ENCODE measurements around the gene HBM. TPM values are rescaled to one million over a fixed set of nuclear protein-coding genes. Genes with fewer than 3 reads are reported as not detected.
A peak's percentile ranks its signal among the peaks of the same experiment; 100 is the strongest.

Gene HBM
- total and polyA plus RNA-seq, 10 of the 15 experiments (the other 5 are each of a cell fraction or from before 2014, with no cell fraction given): 0.23 TPM; not detected in 9

DNA sequence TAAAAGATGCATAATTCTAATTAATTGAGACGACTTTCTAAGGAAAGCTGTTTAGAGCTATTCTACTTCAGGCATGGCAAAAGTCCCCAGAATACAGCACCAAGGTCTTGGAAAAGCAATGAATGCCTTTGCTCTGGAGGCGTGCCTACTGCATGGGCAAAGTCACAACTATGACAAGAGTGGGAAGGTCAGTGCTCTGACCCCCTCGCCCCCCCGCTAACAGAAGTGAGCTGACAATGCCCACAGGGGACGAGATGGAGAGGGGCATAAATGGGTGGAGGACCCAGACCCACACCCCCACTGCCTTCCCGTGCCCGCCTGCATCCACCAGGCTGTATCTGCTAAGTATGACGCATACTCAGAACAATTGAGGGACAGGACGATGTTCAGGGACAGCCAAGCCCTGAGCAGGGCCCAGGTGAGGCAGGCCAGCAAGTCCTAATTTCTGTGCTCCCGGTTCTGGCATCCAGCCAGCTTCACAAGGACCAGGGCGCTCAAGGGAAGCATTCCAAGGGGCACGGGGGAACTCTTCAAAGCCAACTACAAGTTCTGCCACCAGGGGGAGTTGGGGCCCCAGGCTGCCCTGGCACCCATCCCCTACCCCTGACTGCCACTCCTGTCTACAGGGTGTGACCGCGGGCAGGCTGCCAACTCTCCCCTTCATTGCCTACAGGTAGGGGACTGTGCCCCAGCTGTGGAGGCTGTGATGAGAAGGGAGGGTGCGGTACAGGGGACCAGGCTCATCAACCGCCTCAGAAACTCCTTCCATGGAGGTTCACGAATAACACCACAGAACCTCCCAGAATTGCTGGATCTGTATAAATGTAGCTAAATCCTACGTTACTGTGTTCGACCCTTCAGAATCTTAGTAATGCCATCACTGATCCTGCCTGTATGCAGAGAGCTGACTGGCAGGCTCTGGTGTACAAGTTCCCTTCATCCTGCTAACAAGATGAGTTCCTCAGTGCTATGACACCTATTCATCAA, 48.1 kb upstream of the HBM start (continued):
- TF ChIP-seq, protein P1, sequence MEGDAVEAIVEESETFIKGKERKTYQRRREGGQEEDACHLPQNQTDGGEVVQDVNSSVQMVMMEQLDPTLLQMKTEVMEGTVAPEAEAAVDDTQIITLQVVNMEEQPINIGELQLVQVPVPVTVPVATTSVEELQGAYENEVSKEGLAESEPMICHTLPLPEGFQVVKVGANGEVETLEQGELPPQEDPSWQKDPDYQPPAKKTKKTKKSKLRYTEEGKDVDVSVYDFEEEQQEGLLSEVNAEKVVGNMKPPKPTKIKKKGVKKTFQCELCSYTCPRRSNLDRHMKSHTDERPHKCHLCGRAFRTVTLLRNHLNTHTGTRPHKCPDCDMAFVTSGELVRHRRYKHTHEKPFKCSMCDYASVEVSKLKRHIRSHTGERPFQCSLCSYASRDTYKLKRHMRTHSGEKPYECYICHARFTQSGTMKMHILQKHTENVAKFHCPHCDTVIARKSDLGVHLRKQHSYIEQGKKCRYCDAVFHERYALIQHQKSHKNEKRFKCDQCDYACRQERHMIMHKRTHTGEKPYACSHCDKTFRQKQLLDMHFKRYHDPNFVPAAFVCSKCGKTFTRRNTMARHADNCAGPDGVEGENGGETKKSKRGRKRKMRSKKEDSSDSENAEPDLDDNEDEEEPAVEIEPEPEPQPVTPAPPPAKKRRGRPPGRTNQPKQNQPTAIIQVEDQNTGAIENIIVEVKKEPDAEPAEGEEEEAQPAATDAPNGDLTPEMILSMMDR (IDR thresholded peaks at IDR 0.05 in 2 of 3, conservative IDR thresholded peaks at IDR 0.05 in 1 of 3; ENCODE audit: control insufficient read depth in 2 of 3, extremely low read depth in 1 of 3, insufficient read depth in 1 of 3, low read depth in 3 of 3, low read length in 3 of 3): peak; percentile 69 to 78 (median 71)
- no peak for TF ChIP-seq SRF (IDR thresholded peaks at IDR 0.05; ENCODE audit: low read depth in 2 of 2, low read length in 2 of 2)
- TF ChIP-seq, protein P2, sequence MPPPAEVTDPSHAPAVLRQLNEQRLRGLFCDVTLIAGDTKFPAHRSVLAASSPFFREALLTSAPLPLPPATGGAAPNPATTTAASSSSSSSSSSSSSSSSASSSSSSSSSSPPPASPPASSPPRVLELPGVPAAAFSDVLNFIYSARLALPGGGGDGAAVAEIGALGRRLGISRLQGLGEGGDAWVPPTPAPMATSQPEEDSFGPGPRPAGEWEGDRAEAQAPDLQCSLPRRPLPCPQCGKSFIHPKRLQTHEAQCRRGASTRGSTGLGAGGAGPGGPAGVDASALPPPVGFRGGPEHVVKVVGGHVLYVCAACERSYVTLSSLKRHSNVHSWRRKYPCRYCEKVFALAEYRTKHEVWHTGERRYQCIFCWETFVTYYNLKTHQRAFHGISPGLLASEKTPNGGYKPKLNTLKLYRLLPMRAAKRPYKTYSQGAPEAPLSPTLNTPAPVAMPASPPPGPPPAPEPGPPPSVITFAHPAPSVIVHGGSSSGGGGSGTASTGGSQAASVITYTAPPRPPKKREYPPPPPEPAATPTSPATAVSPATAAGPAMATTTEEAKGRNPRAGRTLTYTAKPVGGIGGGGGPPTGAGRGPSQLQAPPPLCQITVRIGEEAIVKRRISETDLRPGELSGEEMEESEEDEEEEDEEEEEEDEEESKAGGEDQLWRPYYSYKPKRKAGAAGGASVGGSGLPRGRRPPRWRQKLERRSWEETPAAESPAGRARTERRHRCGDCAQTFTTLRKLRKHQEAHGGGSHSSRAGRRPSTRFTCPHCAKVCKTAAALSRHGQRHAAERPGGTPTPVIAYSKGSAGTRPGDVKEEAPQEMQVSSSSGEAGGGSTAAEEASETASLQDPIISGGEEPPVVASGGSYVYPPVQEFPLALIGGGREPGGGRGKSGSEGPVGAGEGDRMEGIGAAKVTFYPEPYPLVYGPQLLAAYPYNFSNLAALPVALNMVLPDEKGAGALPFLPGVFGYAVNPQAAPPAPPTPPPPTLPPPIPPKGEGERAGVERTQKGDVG (CRISPR knock-in tag; IDR thresholded peaks at IDR 0.05): no peak
- peak; percentile 19; the same call in 1 of the 2 replicates for TF ChIP-seq IKZF1 (conservative IDR thresholded peaks at IDR 0.05)
- TF ChIP-seq BHLHE40 (IDR thresholded peaks at IDR 0.05; ENCODE audit: borderline replicate concordance in 1 of 2, low read depth in 2 of 2, low read length in 1 of 2): peak in 1 of 2 experiments; percentile 15; a peak in 1 of 4 replicates

Measured in GM12878 (cell line).